HG03558 (cell line): ENCODE data around the gene FBXO41.

Experiments
- ATAC-seq: cut with Tn5 transposase; IDR thresholded peaks from one replicate; pipeline ENCODE4 v1.9.1; 2021; ENCODE audit warnings: moderate number of reproducible peaks; ENCODE audit not compliant: unreplicated experiment; ENCODE audit errors: extremely low read depth

Gene FBXO41

GRCh38 chr2:73218298-73218697 is 66.0 kb downstream of the FBXO41 start:
- ATAC-seq, result no peak

GRCh38 chr2:73217826-73218225 is 66.5 kb downstream of the FBXO41 start:
- ATAC-seq, result no peak

GRCh38 chr2:73217160-73217559 is 67.1 kb downstream of the FBXO41 start:
- no peak for ATAC-seq

- no peak for ATAC-seq
Measured at GRCh38 chr2:73215254-73215653, 69.0 kb downstream of the FBXO41 start.

- peak; percentile 67 for ATAC-seq
Measured at GRCh38 chr2:73214120-73215035, 69.9 kb downstream of the FBXO41 start, which contains the start of gene SMYD5. Gene SMYD5, plus strand, starts transcription at chr2:73214245. Its CDS starts 22 bp downstream, at chr2:73214267.

GRCh38 chr2:73212448-73213176 is 71.7 kb downstream of the FBXO41 start:
- peak; percentile 63 for ATAC-seq

- no peak for ATAC-seq
Measured at GRCh38 chr2:73212098-73212447, 72.2 kb downstream of the FBXO41 start.

GRCh38 chr2:73210696-73211095 is 73.6 kb downstream of the FBXO41 start:
- no peak for ATAC-seq

GRCh38 chr2:73210019-73210418 is 74.3 kb downstream of the FBXO41 start:
- ATAC-seq, result no peak

GRCh38 chr2:73208258-73208657 is 76.0 kb downstream of the FBXO41 start:
- no peak for ATAC-seq

- ATAC-seq, result no peak
Measured at GRCh38 chr2:73205611-73206010, 78.7 kb downstream of the FBXO41 start.
